WTC11 (cell line): Measurements from ENCODE around the gene ABHD12B. TPM values are rescaled to one million over a fixed set of nuclear protein-coding genes. Genes with fewer than 3 reads are reported as not detected.

Experiments
- ATAC-seq: fragments of 200-7000 bp; cut with Tn5 transposase; 2 replicates; pipeline ENCODE4 v1.10.0; 2021; ENCODE audit warnings: mild to moderate bottlenecking, moderate library complexity
- CTCF ChIA-PET: fragments of 300-600 bp; sonication (Branson Sonifier 250); formaldehyde crosslinking; loops from one replicate; lab custom pipeline; 2021; ENCODE audit warnings: antibody characterized with exemption; lab: Charles Lee
- POLR2A ChIA-PET: fragments of 350-600 bp; sonication (Branson Sonifier 250); formaldehyde crosslinking; loops from one replicate; lab custom pipeline; 2021; ENCODE audit warnings: antibody characterized with exemption; lab: Charles Lee
- DNase-seq: peaks from one replicate; pipeline ENCODE4 v3.0.0; 2021; ENCODE audit warnings: low spot score
- H3K27ac Mint-ChIP-seq: 2 replicates; pipeline ENCODE4 v1.8.0; 2021; ENCODE audit warnings: mixed read lengths
- H3K27me3 Mint-ChIP-seq: 2 replicates; pipeline ENCODE4 v1.8.0; 2021; ENCODE audit warnings: low read depth, mild to moderate bottlenecking, moderate library complexity, mixed read lengths
- H3K36me3 Mint-ChIP-seq: 2 replicates; pipeline ENCODE4 v1.8.0; 2021; ENCODE audit warnings: mixed read lengths
- H3K4me1 Mint-ChIP-seq: 2 replicates; pipeline ENCODE4 v1.8.0; 2022; ENCODE audit warnings: mixed read lengths
- H3K4me3 Mint-ChIP-seq: 2 replicates; pipeline ENCODE4 v1.8.0; 2021; ENCODE audit warnings: mild to moderate bottlenecking, moderate library complexity, mixed read lengths
- H3K9me3 Mint-ChIP-seq: 2 replicates; pipeline ENCODE4 v1.8.0; 2021; ENCODE audit warnings: mixed read lengths
- CBFB ChIP-seq: sonication (generic); formaldehyde crosslinking; IDR thresholded peaks from 2 replicates; pipeline ENCODE4 v1.8.1; 2022; ENCODE audit warnings: mild to moderate bottlenecking, low read depth, missing genetic modification reagents
- CREB1 ChIP-seq: sonication (generic); formaldehyde crosslinking; IDR thresholded peaks from 2 replicates; pipeline ENCODE4 v1.8.0; 2023; ENCODE audit warnings: mild to moderate bottlenecking, missing genetic modification reagents
- CREM ChIP-seq: sonication (generic); formaldehyde crosslinking; IDR thresholded peaks from 2 replicates; pipeline ENCODE4 v1.8.1; 2022; ENCODE audit warnings: mild to moderate bottlenecking, missing genetic modification reagents, moderate library complexity
- ESRRA ChIP-seq: sonication (generic); formaldehyde crosslinking; IDR thresholded peaks from 2 replicates; pipeline ENCODE4 v1.8.1; 2022; ENCODE audit warnings: mild to moderate bottlenecking, missing genetic modification reagents, borderline replicate concordance
- FOXJ3 ChIP-seq: sonication (generic); formaldehyde crosslinking; IDR thresholded peaks from 2 replicates; pipeline ENCODE4 v1.9.0; 2021; ENCODE audit warnings: missing genetic modification reagents, mild to moderate bottlenecking, borderline replicate concordance
- FOXK1 ChIP-seq: sonication (generic); formaldehyde crosslinking; IDR thresholded peaks from 2 replicates; pipeline ENCODE4 v1.8.0; 2022; ENCODE audit warnings: mild to moderate bottlenecking, moderate library complexity, missing genetic modification reagents
- FOXP4 ChIP-seq: sonication (generic); formaldehyde crosslinking; IDR thresholded peaks from 2 replicates; pipeline ENCODE4 v1.8.0; 2022; ENCODE audit warnings: mild to moderate bottlenecking, missing genetic modification reagents
- GRHL2 ChIP-seq: fragments of 250-450 bp; sonication (Bioruptor Pico); IDR thresholded peaks from 2 replicates; pipeline ENCODE4 v1.8.0; 2022; ENCODE audit warnings: mild to moderate bottlenecking, moderate library complexity; ENCODE audit not compliant: insufficient replicate concordance, severe bottlenecking
- GTF2I ChIP-seq: fragments of 250-450 bp; sonication (Bioruptor Pico); conservative IDR thresholded peaks from 2 replicates; pipeline ENCODE4 v1.4.0; 2021; ENCODE audit warnings: mild to moderate bottlenecking
- HMGA2 ChIP-seq: fragments of 250-450 bp; sonication (Bioruptor Pico); IDR thresholded peaks from 2 replicates; pipeline ENCODE4 v1.4.0; 2021; ENCODE audit warnings: mild to moderate bottlenecking, moderate library complexity
- MYBL2 ChIP-seq: sonication (generic); formaldehyde crosslinking; IDR thresholded peaks from 2 replicates; pipeline ENCODE4 v1.8.1; 2023; ENCODE audit warnings: mild to moderate bottlenecking, moderate library complexity, missing genetic modification reagents
- NR1H2 ChIP-seq: sonication (generic); formaldehyde crosslinking; IDR thresholded peaks from 2 replicates; pipeline ENCODE4 v1.9.0; 2021; ENCODE audit warnings: mild to moderate bottlenecking, moderate library complexity, missing genetic modification reagents
- PREB ChIP-seq: sonication (generic); formaldehyde crosslinking; IDR thresholded peaks from 2 replicates; pipeline ENCODE4 v1.8.1; 2022; ENCODE audit warnings: mild to moderate bottlenecking, missing genetic modification reagents, moderate library complexity, borderline replicate concordance
- RELA ChIP-seq: sonication (generic); formaldehyde crosslinking; IDR thresholded peaks from 2 replicates; pipeline ENCODE4 v1.8.1; 2022; ENCODE audit warnings: missing genetic modification reagents, mild to moderate bottlenecking, borderline replicate concordance
- RORB ChIP-seq: fragments of 250-450 bp; sonication (Bioruptor Pico); IDR thresholded peaks from 2 replicates; pipeline ENCODE4 v1.9.0; 2021; ENCODE audit warnings: mild to moderate bottlenecking
- USF1 ChIP-seq: sonication (generic); formaldehyde crosslinking; IDR thresholded peaks from 2 replicates; pipeline ENCODE4 v1.8.0; 2022; ENCODE audit warnings: mild to moderate bottlenecking, missing genetic modification reagents
- ZBTB43 ChIP-seq: sonication (generic); formaldehyde crosslinking; IDR thresholded peaks from 2 replicates; pipeline ENCODE4 v1.8.1; 2023; ENCODE audit warnings: mild to moderate bottlenecking, missing genetic modification reagents
- ZNF423 ChIP-seq: fragments of 250-450 bp; sonication (Bioruptor Pico); IDR thresholded peaks from 2 replicates; pipeline ENCODE4 v2.1.2; 2022; ENCODE audit warnings: mild to moderate bottlenecking, moderate library complexity
- total RNA-seq: library from RNA; stranded (reverse); gene quantifications from 3 replicates; pipeline ENCODE4 v1.2.3, GENCODE V29; 2021

The ABHD12B gene
- total RNA-seq, 1 experiment from 2014 or later, result 156 TPM

- no peak for ATAC-seq
- no peaks in the 10 kb centered on the region for H3K27me3 Mint-ChIP-seq
- H3K4me1 Mint-ChIP-seq, result 0 out of 2 replicates have a peak, but pooled peaks cover 5% of the 10 kb centered on the region
- no peak overlapping the region for H3K4me3 Mint-ChIP-seq
- TF ChIP-seq ZBTB43 (CRISPR knock-in tag) (no peak), PREB (no peak), FOXJ3 (no peak), GTF2I (CRISPR knock-in tag) (no peak), CBFB (CRISPR knock-in tag) (no peak), USF1 (CRISPR knock-in tag) (no peak)
- TF ChIP-seq, all 79 proteins: peak for 0
- ChIA-PET CTCF (no interaction called here), POLR2A (no interaction called here)
- Mint-ChIP-seq H3K27ac (no peak overlapping the region), H3K36me3 (peaks cover 70% of the 10 kb centered on the region), H3K9me3 (no peaks in the 10 kb centered on the region)
- no peak for DNase-seq
Observed at GRCh38 chr14:50932156-50932555, 60.3 kb downstream of the ABHD12B start.

GRCh38 chr14:50932592-50933495 lies 61.0 kb downstream of the ABHD12B start:
- ChIA-PET CTCF (no interaction called here), POLR2A (no interaction called here)
- H3K27ac Mint-ChIP-seq, result no peak overlapping the region
- peaks cover 63% of the 10 kb centered on the region for H3K36me3 Mint-ChIP-seq
- no peaks in the 10 kb centered on the region for H3K9me3 Mint-ChIP-seq
- H3K27me3 Mint-ChIP-seq, result no peaks in the 10 kb centered on the region
- no peak overlapping the region for H3K4me3 Mint-ChIP-seq
- H3K4me1 Mint-ChIP-seq, result peaks cover 12% of the 10 kb centered on the region
- no peak for ATAC-seq
- DNase-seq, result no peak
- TF ChIP-seq CREM (no peak), FOXK1 (CRISPR knock-in tag) (no peak), GRHL2 (no peak), MYBL2 (no peak), CREB1 (no peak), ESRRA (CRISPR knock-in tag) (no peak), NR1H2 (CRISPR knock-in tag) (no peak), RELA (CRISPR knock-in tag) (no peak), RORB (CRISPR knock-in tag) (no peak), HMGA2 (CRISPR knock-in tag) (no peak), FOXP4 (CRISPR knock-in tag) (no peak), PREB (no peak), ZNF423 (CRISPR knock-in tag) (no peak), USF1 (CRISPR knock-in tag) (no peak)
